Daoy (cell line): ENCODE results near the gene TSC22D3. TPM values are rescaled to one million over a fixed set of nuclear protein-coding genes. Genes with fewer than 3 reads are reported as not detected.
A peak's percentile ranks its signal among the peaks of the same experiment; 100 is the strongest.

Experiments used
- DNase-seq: peaks from one replicate; pipeline ENCODE4 v3.0.0-alpha.2; 2015; ENCODE audit warnings: low read depth
- total RNA-seq: library from RNA; depleted of rRNA; stranded (reverse); fragments of >200 nt; shearing (Covaris generic); gene quantifications from 2 replicates; pipeline ENCODE4 v1.2.3, GENCODE V29; 2014

TSC22D3 gene
- total RNA-seq, 1 experiment from 2014 or later, result 14.0 TPM

DNA sequence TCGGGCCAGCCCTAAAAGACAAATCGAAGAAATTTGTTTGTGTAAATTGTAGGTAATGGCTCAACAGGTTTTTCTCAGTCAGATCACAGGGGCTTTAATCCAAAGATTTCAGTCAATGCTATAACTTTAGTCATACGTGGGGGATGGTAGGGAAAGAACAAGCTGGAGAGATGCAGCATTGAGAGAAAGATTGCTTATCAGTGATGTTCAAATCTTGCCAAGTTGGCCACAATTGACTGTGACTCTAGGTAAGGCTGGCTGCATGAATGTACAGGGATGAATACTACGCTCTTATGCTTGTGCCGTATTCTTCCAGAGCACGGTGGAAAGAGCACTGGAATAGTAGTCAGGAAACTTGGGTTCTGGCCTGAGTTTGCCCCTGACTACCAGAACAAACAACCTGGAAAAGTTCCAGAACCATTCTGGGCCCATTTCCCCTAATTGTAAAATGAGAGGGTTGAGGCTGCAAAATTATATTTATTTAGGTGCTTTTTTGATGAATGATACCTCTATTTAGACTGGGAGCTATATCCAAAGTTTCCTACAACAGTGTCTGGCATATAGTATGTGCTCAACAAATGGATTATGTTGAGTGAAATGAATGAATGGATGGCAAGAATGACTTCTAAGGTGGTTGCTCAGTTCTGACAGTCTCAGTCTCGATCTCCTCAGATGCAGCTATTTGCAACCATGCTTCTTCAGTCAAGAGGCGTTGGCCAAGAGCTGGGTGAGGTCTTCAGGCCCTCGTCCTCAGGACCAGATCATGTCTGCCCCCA is 44.4 kb downstream of the TSC22D3 start:
- DNase-seq, result no peak

DNA sequence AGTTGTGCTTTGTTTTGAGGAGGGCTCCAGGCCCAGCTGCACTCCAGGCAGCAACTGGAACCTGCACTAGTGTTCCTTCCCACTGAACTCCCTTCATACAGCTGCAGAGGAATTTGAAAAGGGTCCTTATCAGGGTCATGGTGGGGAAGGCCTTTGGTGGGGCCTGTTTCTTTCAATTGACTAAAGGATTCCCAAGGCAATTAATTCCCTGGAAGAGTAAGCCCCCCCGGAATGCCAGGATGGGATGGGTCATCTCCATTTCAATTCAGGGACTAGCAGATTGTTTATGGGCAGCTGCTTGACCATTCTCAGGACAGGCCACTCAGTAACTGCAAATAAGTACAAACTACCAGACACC is 45.3 kb downstream of the TSC22D3 start:
- DNase-seq, result no peak

DNA sequence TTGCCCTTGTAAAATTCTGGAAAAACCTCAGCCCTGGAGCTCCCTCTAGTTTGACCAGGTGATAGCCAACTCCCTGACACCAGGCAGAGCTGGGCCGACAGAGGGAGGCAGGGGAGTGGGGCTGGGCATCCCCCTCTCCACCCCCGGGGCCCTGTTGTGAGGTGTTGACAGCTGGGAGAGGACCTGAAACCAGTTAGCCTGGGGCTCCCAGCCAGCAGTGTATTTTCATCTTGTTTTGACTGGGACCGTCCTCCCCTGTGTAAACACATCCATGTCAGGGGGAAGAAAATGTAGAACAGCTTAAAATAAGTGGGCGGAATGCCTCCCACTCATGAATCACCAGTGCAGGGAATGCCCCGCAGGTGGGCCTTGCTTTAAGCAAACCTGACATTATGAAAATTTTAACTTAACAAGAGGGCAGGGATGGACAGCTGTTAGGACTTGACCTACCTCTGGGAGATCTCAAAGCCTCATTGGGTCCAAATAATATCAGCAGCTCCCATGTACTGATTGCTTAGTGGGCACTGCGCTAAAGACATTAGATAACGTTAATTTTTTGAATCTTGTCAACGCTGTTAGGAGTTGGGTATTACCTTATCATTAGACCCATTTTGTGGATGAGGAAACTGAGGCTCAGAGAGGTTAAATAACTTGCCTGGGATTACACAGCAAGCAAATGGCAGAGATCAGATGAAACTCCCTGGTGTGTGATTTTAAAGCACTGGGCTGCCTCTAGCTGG is 45.9 kb downstream of the TSC22D3 start:
- no peak for DNase-seq

DNA sequence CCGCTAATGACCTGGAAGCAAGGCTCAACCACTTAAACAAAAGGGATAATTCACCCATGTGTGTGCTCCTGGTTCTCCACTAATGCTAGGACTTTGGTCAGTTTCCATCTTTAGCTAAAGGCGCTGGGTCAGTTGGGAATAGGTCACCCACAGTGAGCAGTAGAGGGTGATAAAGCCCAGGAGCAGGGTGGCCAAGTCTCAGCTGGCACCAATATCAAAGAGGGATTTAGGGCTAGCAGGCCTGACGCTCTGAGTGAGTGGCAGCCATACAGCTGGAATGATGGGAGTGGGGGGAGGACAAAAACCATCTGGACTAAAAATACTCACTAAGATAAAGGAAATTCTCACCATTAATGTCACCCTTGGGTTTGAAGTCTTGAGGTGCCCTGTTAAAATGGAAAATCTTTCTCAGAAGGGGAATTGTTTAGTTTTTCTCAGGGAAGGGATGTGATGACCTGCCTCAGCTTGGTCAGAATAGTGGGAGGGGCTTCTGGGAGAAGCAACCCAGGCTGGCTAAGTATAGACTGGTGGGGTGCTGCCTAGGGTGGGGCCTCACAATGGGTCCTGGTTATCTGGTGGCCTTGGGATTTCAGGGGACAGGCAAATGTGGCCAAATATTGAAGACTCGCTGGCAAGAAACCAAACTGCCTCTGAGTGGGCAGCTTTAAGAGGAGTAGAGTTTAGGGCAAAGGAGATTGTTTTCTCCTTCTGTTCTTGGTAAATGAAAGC is 47.1 kb downstream of the TSC22D3 start:
- no peak for DNase-seq

- no peak for DNase-seq
Measured at GRCh38 chrX:107726816-107727534, 48.6 kb downstream of the TSC22D3 start.

GRCh38 chrX:107725761-107726555 is 49.6 kb downstream of the TSC22D3 start:
- DNase-seq, result no peak

DNA sequence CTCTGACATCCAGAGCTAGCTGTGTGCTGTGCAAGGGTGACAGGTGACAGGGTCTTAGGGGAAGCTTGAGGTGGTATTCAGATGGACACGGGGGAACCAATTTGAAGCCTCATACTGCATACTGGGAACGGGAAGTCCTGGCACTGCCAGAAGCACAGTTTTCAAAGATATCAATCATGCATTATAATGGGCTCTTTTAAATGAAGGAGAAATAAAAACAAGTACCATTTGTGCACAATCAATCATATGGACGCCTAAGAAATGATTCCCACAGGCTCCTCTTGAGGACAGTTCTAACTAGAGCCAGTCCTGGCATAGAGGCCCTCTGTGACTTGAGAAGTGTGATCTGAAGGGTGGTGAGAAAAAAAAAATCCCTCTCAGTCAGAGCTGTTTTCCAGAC is 50.9 kb downstream of the TSC22D3 start:
- no peak for DNase-seq

DNA sequence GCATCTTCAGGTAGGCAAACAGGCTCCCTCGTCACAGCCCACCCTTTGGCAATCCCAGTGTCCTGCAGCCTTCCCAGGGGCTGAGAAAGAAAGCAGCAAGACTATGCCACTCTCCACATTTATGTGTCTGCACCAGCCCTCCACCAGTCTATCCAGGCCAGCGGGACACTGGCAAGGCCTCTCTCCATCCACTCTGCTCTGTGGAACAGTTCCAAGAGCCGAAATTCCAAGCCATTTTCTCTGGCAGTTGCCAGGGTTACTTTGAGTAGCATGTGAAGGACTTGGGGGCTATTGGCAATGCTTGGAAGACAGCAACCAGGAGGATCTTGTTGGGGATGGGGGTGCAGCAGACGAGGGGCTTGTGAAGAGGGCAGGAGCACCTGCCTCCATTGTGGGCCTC is 52.1 kb downstream of the TSC22D3 start:
- no peak for DNase-seq

GRCh38 chrX:107721966-107722707 is 53.5 kb downstream of the TSC22D3 start:
- DNase-seq, result no peak

- no peak for DNase-seq
Measured at GRCh38 chrX:107721318-107721717, 54.3 kb downstream of the TSC22D3 start.

GRCh38 chrX:107718156-107718621 is 57.4 kb downstream of the TSC22D3 start:
- peak; percentile 62 for DNase-seq

DNA sequence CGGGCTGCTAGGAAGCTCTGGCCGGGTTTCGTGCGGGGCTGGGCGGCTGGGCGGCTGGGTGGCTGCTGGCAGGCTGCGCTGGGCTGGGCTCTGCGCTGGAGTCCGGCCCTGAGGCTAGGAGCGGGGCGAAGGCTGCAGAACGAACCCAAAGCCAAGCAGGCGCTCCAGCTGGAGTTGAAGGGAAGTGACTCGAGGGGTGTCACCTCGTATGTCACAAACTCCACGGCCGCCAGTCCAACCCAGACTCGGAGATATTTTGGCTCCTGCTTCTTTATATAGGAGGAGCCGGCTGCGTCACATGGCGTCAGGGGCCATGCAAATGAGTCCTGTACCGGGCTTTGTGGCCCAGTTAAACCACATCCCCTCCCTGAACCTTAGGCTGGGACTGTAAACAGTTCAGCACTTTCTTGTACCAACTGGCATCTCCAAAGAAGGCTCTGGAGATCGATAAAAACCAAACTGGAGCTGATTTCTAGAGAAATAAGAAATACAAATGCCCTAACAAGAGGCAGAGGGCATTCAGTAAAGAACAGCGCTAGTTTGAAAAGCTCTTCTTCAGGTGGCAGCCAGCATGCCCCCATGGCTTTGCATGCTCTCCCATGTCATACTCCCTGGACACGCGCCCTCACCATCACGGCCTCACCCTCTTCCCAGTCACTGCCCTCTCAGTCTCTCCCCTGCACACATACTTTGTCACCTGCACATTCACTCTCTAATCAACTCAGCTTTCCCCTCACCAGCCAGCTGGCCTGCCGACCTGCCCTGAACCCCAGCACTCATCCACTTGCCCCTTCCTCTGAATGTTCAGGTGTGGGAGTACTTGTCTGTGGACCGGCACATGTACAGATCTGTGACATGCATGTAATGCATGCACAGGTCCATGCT is 58.5 kb downstream of the TSC22D3 start:
- DNase-seq, result peak; percentile 53

- peak; percentile 28 for DNase-seq
Measured at GRCh38 chrX:107716118-107716684, 59.4 kb downstream of the TSC22D3 start.

GRCh38 chrX:107715331-107716117 is 60.1 kb downstream of the TSC22D3 start:
- DNase-seq, result peak; percentile 10

- DNase-seq, result no peak
Measured at GRCh38 chrX:107714206-107714891, 61.2 kb downstream of the TSC22D3 start.

GRCh38 chrX:107713543-107714205 is 61.9 kb downstream of the TSC22D3 start:
- DNase-seq, result no peak

- DNase-seq, result no peak
Measured at GRCh38 chrX:107713203-107713542, 62.4 kb downstream of the TSC22D3 start.
